HS-27A (cell line): ENCODE data around the gene FNBP1L.

ENCODE experiments used
- DNase-seq: peaks from one replicate; pipeline ENCODE4 v3.0.0-alpha.2; 2012; ENCODE audit warnings: low read depth, missing footprints

FNBP1L gene

GRCh38 chr1:93592551-93592949 is 144.6 kb downstream of the FNBP1L start:
- DNase-seq, result no peak

GRCh38 chr1:93593854-93594602 is 146.1 kb downstream of the FNBP1L start:
- no peak for DNase-seq

GRCh38 chr1:93594603-93594880 is 146.6 kb downstream of the FNBP1L start:
- DNase-seq, result no peak

- no peak for DNase-seq
Measured at GRCh38 chr1:93595266-93595665, 147.3 kb downstream of the FNBP1L start.

- DNase-seq, result no peak
Measured at GRCh38 chr1:93595743-93596142, 147.8 kb downstream of the FNBP1L start.

GRCh38 chr1:93596329-93597089 is 148.6 kb downstream of the FNBP1L start:
- no peak for DNase-seq

- no peak for DNase-seq
Measured at GRCh38 chr1:93597709-93598108, 149.8 kb downstream of the FNBP1L start.

GRCh38 chr1:93598396-93598795 is 150.5 kb downstream of the FNBP1L start:
- no peak for DNase-seq

GRCh38 chr1:93598861-93599439 is 151.0 kb downstream of the FNBP1L start:
- no peak for DNase-seq

GRCh38 chr1:93599479-93599878 is 151.6 kb downstream of the FNBP1L start:
- DNase-seq, result no peak

GRCh38 chr1:93600663-93601062 is 152.7 kb downstream of the FNBP1L start:
- no peak for DNase-seq

GRCh38 chr1:93601686-93602085 is 153.8 kb downstream of the FNBP1L start:
- DNase-seq, result no peak

- no peak for DNase-seq
Measured at GRCh38 chr1:93602101-93602500, 154.2 kb downstream of the FNBP1L start.

GRCh38 chr1:93603106-93603505 is 155.2 kb downstream of the FNBP1L start:
- no peak for DNase-seq

GRCh38 chr1:93603601-93604000 is 155.7 kb downstream of the FNBP1L start:
- DNase-seq, result no peak
